ENCODE data around the gene GRAMD4. TPM values are rescaled to one million over a fixed set of nuclear protein-coding genes. Genes with fewer than 3 reads are reported as not detected.

Gene GRAMD4
- total and polyA plus RNA-seq, 10 donors: 16.0 to 46.1 (median 28.6) TPM

DNA sequence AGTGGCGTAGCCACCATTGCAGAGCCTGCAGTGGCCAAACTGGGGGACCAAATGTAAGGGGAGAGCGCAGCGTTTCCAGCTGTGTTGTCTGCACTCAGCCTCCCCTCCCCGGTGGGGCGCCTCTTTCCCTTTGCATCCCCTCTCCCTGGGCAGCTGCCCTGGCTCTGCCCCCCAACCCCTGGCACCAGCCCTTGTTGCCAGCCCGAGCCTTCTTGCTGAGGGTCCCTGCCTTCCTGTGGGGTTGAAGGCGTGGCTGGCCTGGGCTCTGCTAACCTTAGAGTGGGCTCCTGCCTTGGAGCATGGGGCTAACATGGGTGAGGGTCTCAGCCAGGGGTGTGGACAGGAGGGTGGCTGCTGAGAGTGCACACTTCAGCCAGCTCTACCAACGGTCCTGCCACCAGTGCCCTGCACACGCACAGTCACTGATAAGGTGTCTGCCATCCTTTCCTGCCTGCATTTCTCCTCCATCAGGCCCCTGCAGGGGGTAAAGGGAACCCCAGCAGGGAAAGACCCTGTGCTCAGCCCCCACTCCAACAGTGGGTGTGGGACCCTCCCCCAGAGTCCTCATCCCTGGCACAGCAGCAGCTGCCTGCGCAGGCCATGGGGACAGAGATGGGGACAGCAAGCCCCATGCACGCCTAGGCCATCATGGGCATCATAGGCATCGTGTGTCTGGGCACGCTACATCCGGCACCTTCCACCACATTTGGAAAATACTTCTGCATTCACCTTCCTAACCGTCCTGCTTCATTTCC, 74.4 kb downstream of the GRAMD4 start:
- peaks cover 9 to 100% (median 96%) of the 10 kb centered on the region in 6 donors for H3K36me3 ChIP-seq
- H3K27me3 ChIP-seq (replicated peaks in 1 of 7): no peaks in the 10 kb centered on the region
- H3K4me1 ChIP-seq: no peaks in the 10 kb centered on the region
- no peak for DNase-seq
- no peak overlapping the region for H3K4me3 ChIP-seq
- 92 to 96% (median 93%) methylated on average over 14 to 15 of the region's 15 CpGs for WGBS, 5 donors
- no peaks in the 10 kb centered on the region for H3K9me3 ChIP-seq
- no peak overlapping the region for H3K27ac ChIP-seq
- intact Hi-C loops (cut with DNase I; ENCODE audit: low total_unique reads): no loop called here
- TF ChIP-seq POLR2A (IDR thresholded peaks at IDR 0.05) (no peak), POLR2AphosphoS5 (IDR thresholded peaks at IDR 0.05) (no peak)
- TF ChIP-seq, protein P1, sequence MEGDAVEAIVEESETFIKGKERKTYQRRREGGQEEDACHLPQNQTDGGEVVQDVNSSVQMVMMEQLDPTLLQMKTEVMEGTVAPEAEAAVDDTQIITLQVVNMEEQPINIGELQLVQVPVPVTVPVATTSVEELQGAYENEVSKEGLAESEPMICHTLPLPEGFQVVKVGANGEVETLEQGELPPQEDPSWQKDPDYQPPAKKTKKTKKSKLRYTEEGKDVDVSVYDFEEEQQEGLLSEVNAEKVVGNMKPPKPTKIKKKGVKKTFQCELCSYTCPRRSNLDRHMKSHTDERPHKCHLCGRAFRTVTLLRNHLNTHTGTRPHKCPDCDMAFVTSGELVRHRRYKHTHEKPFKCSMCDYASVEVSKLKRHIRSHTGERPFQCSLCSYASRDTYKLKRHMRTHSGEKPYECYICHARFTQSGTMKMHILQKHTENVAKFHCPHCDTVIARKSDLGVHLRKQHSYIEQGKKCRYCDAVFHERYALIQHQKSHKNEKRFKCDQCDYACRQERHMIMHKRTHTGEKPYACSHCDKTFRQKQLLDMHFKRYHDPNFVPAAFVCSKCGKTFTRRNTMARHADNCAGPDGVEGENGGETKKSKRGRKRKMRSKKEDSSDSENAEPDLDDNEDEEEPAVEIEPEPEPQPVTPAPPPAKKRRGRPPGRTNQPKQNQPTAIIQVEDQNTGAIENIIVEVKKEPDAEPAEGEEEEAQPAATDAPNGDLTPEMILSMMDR (IDR thresholded peaks at IDR 0.05 in 8 of 11, conservative IDR thresholded peaks at IDR 0.05 in 3 of 11): no peak

DNA sequence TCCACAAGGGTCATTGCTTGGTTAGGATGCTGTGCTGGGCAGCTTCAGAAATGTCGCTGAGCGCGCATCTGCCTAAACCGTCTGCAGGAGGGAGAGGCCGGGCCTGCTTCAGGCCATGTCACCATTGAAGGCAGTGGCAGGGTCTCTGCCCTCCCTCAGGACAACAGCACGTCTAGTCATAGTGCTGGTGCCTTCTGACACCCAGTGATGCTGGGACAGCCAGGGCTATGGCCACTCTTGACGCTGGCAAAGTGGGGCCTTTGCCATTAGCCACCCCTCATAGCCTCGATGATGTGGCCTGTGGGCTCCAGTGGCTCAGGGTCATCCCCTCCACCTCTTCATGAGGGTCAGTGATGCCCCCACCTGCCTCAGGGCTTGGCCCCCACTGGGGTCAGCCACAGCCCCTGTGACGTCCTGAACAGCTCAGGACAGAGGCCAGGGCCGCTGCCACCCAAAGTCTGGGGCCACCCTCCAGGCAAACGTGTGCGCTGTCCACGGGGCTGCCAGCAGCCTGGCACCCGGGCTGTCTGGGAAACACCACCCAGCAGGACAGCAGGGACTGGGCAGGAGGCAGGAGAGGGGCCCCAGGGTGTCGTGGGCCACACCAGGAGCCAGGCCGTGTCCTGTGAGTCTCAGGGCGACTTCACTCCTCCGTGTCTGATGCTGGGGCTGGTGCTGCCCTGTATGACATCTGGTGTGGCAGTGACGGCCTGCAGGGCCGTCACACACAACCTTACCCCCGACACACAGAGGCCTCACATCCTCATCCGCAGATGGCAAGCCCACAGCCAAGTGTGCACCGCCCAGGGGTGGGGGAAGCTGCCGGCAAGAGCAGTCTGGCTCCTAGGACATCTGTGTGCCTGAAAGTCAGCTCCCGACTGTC, 75.4 kb downstream of the GRAMD4 start:
- no peak for DNase-seq
- TF ChIP-seq POLR2AphosphoS5 (IDR thresholded peaks at IDR 0.05) (peak in 1 of 3 donors; percentile 30), POLR2A (IDR thresholded peaks at IDR 0.05) (no peak)
- TF ChIP-seq, protein P1 (IDR thresholded peaks at IDR 0.05 in 8 of 11, conservative IDR thresholded peaks at IDR 0.05 in 3 of 11): no peak
- intact Hi-C loops (cut with DNase I; ENCODE audit: low total_unique reads): no loop called here
- no peak overlapping the region for H3K27ac ChIP-seq
- H3K4me1 ChIP-seq: no peaks in the 10 kb centered on the region
- WGBS, 5 donors: 84 to 94% (median 89%) methylated on average over 18 to 25 of the region's 25 CpGs
- H3K4me3 ChIP-seq: no peak overlapping the region
- H3K9me3 ChIP-seq: no peaks in the 10 kb centered on the region
- no peaks in the 10 kb centered on the region for H3K27me3 ChIP-seq (replicated peaks in 1 of 7)
- peaks cover 9 to 100% (median 96%) of the 10 kb centered on the region in 6 donors for H3K36me3 ChIP-seq

DNA sequence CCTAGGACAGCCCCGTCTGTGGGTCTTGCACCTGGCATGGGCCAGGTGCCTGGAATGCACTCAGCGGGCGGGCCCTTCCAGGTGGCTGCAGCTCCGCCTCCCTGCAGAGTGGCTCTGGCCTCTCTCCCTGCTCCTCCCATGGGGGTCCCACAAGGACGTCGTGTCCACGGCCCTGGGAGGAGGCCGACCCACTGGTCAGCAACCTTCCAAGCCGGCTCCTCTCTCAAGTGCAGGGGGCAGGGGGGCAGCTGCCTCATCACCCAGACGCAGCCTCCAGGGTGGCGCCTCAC, 76.0 kb downstream of the GRAMD4 start:
- H3K36me3 ChIP-seq: peaks cover 11 to 100% (median 97%) of the 10 kb centered on the region in 6 donors
- no peak for DNase-seq
- TF ChIP-seq POLR2AphosphoS5 (IDR thresholded peaks at IDR 0.05): peak in 1 of 3 donors; percentile 2
- TF ChIP-seq, protein P1 (IDR thresholded peaks at IDR 0.05 in 8 of 11, conservative IDR thresholded peaks at IDR 0.05 in 3 of 11): no peak
- H3K4me1 ChIP-seq: no peaks in the 10 kb centered on the region
- no peak overlapping the region for H3K27ac ChIP-seq
- H3K9me3 ChIP-seq: no peaks in the 10 kb centered on the region
- WGBS, 5 donors: 87 to 100% (median 91%) methylated on average over 5 to 11 of the region's 11 CpGs
- intact Hi-C loops (cut with DNase I; ENCODE audit: low total_unique reads): no loop called here
- H3K27me3 ChIP-seq (replicated peaks in 1 of 7): no peaks in the 10 kb centered on the region
- no peak overlapping the region for H3K4me3 ChIP-seq

GRCh38 chr22:46696614-46697013, 76.4 kb downstream of the GRAMD4 start:
- intact Hi-C loops (cut with DNase I; ENCODE audit: low total_unique reads): no loop called here
- H3K4me3 ChIP-seq: no peak overlapping the region
- DNase-seq: no peak
- WGBS, 5 donors: 86 to 97% (median 95%) methylated on average over 10 of the region's 10 CpGs
- H3K36me3 ChIP-seq: peaks cover 15 to 100% (median 97%) of the 10 kb centered on the region in 6 donors
- TF ChIP-seq POLR2AphosphoS5 (IDR thresholded peaks at IDR 0.05): no peak
- TF ChIP-seq, protein P1 (IDR thresholded peaks at IDR 0.05 in 8 of 11, conservative IDR thresholded peaks at IDR 0.05 in 3 of 11): no peak
- TF ChIP-seq POLR2A (IDR thresholded peaks at IDR 0.05): no peak
- H3K9me3 ChIP-seq: no peaks in the 10 kb centered on the region
- no peaks in the 10 kb centered on the region for H3K4me1 ChIP-seq
- no peaks in the 10 kb centered on the region for H3K27me3 ChIP-seq (replicated peaks in 1 of 7)
- H3K27ac ChIP-seq: no peak overlapping the region
